ENCODE data around the gene TXLNG. TPM values are rescaled to one million over a fixed set of nuclear protein-coding genes. Genes with fewer than 3 reads are reported as not detected.
A peak's percentile ranks its signal among the peaks of the same experiment; 100 is the strongest.

The TXLNG gene
- total and polyA plus RNA-seq, 7 experiments from 2014 or later: 11.9 to 23.1 (median 17.3) TPM

GRCh38 chrX:16874458-16875095 is 88.3 kb downstream of the TXLNG start:
- DNase-seq: no peak
- no peak for ATAC-seq
- intact Hi-C loops (cut with micrococcal nuclease): loop anchor here (10.0 kb wide), 2 partner anchors 860 to 1540 kb away; partner anchors contain the start of genes PIGA (in 1 of the 2) and SCML1 (in 1 of the 2)
- H3K9me3 ChIP-seq (ENCODE audit: control insufficient read depth in 2 of 3, low read length in 3 of 3): no peaks in the 10 kb centered on the region
- H3K4me1 ChIP-seq (ENCODE audit: control insufficient read depth in 2 of 2, insufficient read depth in 2 of 2, low read length in 2 of 2): peaks cover 0 to 7% of the 10 kb centered on the region in 2 donors
- H3K4me3 ChIP-seq (ENCODE audit: low read length): no peak overlapping the region
- Mint-ChIP-seq H3K27ac (no peak overlapping the region), H3K4me3 (no peak overlapping the region), H3K36me3 (no peaks in the 10 kb centered on the region), H3K4me1 (peaks cover 0 to 14% (median 8%) of the 10 kb centered on the region in 7 donors), H3K27me3 (peaks cover 0 to 37% (median 0%) of the 10 kb centered on the region in 5 donors), H3K9me3 (no peaks in the 10 kb centered on the region)
- H3K36me3 ChIP-seq (ENCODE audit: control insufficient read depth in 2 of 3, insufficient read depth in 3 of 3, low read length in 3 of 3): peaks cover 0 to 3% (median 0%) of the 10 kb centered on the region in 3 experiments
- POLR2A ChIA-PET: interaction anchor here (0.5 to 0.6 kb wide), 2 partner anchors 355 to 2000 kb away, joined by 3 read pairs; no protein-coding TSS in a partner anchor
- no peak overlapping the region for H3K27ac ChIP-seq (ENCODE audit: low read depth, low read length)
- H3K27me3 ChIP-seq (ENCODE audit: control insufficient read depth in 2 of 2, insufficient read depth in 2 of 2, low read length in 2 of 2): no peaks in the 10 kb centered on the region
- CTCF ChIA-PET: no interaction called here

- DNase-seq: no peak
- Mint-ChIP-seq H3K36me3 (no peaks in the 10 kb centered on the region), H3K27ac (no peak overlapping the region), H3K27me3 (peaks cover 0 to 41% (median 0%) of the 10 kb centered on the region in 5 donors), H3K9me3 (no peaks in the 10 kb centered on the region), H3K4me1 (peaks cover 0 to 2% (median under 1%) of the 10 kb centered on the region in 7 donors), H3K4me3 (no peak overlapping the region)
- no peak overlapping the region for H3K27ac ChIP-seq (ENCODE audit: low read depth, low read length)
- H3K27me3 ChIP-seq (ENCODE audit: control insufficient read depth in 2 of 2, insufficient read depth in 2 of 2, low read length in 2 of 2): no peaks in the 10 kb centered on the region
- no peaks in the 10 kb centered on the region for H3K9me3 ChIP-seq (ENCODE audit: control insufficient read depth in 2 of 3, low read length in 3 of 3)
- no peak overlapping the region for H3K4me3 ChIP-seq (ENCODE audit: low read length)
- no peak for ATAC-seq
- H3K4me1 ChIP-seq (ENCODE audit: control insufficient read depth in 2 of 2, insufficient read depth in 2 of 2, low read length in 2 of 2): no peaks in the 10 kb centered on the region
- H3K36me3 ChIP-seq (ENCODE audit: control insufficient read depth in 2 of 3, insufficient read depth in 3 of 3, low read length in 3 of 3): no peaks in the 10 kb centered on the region
- ChIA-PET POLR2A (no interaction called here), CTCF (no interaction called here)
- intact Hi-C loops (cut with micrococcal nuclease): loop anchor here (10.0 kb wide), 2 partner anchors 858 to 1542 kb away; partner anchors contain the start of genes PIGA (in 1 of the 2) and SCML1 (in 1 of the 2)
Measured at GRCh38 chrX:16876696-16877095, 90.4 kb downstream of the TXLNG start.

GRCh38 chrX:16882169-16882568 is 95.9 kb downstream of the TXLNG start:
- H3K4me1 ChIP-seq (ENCODE audit: control insufficient read depth in 2 of 2, insufficient read depth in 2 of 2, low read length in 2 of 2): no peaks in the 10 kb centered on the region
- peaks cover 0 to 19% (median 0%) of the 10 kb centered on the region in 5 donors for H3K27me3 Mint-ChIP-seq
- H3K4me3 ChIP-seq (ENCODE audit: low read length): peak overlapping the region; percentile 11
- DNase-seq (no peak), ATAC-seq (peak; percentile 40)
- CTCF ChIA-PET: interaction anchor here (0.7 to 2.8 kb wide), 7 partner anchors 9 to 165 kb away, joined by 3 to 16 read pairs (median 5); no protein-coding TSS in a partner anchor
- peaks cover 0 to 2% (median 0%) of the 10 kb centered on the region in 11 donors for H3K9me3 Mint-ChIP-seq
- H3K4me1 Mint-ChIP-seq: peaks cover 0 to 10% (median 4%) of the 10 kb centered on the region in 7 donors
- peak overlapping the region in 1 of 9 donors; percentile 47 for H3K27ac Mint-ChIP-seq
- POLR2A ChIA-PET: interaction anchor here (0.9 to 2.3 kb wide), 5 partner anchors 8 to 14 kb away, joined by 3 to 17 read pairs (median 7); partner anchors contain the start of gene RBBP7
- no peaks in the 10 kb centered on the region for H3K36me3 ChIP-seq (ENCODE audit: control insufficient read depth in 2 of 3, insufficient read depth in 3 of 3, low read length in 3 of 3)
- intact Hi-C loops (cut with micrococcal nuclease): loop anchor here (2.0 kb wide), 2 partner anchors 55 to 65 kb away; partner anchors contain the start of gene REPS2 (in 2 of the 2)
- H3K27ac ChIP-seq (ENCODE audit: low read depth, low read length): no peak overlapping the region
- H3K4me3 Mint-ChIP-seq: peak overlapping the region; percentile 66 to 82 (median 78)
- H3K27me3 ChIP-seq (ENCODE audit: control insufficient read depth in 2 of 2, insufficient read depth in 2 of 2, low read length in 2 of 2): no peaks in the 10 kb centered on the region
- H3K36me3 Mint-ChIP-seq: no peaks in the 10 kb centered on the region
- H3K9me3 ChIP-seq (ENCODE audit: control insufficient read depth in 2 of 3, low read length in 3 of 3): no peaks in the 10 kb centered on the region

- no peaks in the 10 kb centered on the region for H3K9me3 ChIP-seq (ENCODE audit: control insufficient read depth in 2 of 3, low read length in 3 of 3)
- H3K27ac ChIP-seq (ENCODE audit: low read depth, low read length): peak overlapping the region; percentile 60
- peak; percentile 86 for ATAC-seq
- CTCF ChIA-PET: interaction anchor here (0.6 to 2.8 kb wide), 10 partner anchors 9 to 164 kb away, joined by 3 to 16 read pairs (median 4); no protein-coding TSS in a partner anchor
- Mint-ChIP-seq H3K4me1 (peaks cover 0 to 10% (median 4%) of the 10 kb centered on the region in 7 donors), H3K4me3 (peak overlapping the region; percentile 73 to 82 (median 78)), H3K27me3 (peaks cover 0 to 12% (median 0%) of the 10 kb centered on the region in 5 donors), H3K36me3 (no peaks in the 10 kb centered on the region), H3K9me3 (peaks cover 0 to 2% (median 0%) of the 10 kb centered on the region in 11 donors), H3K27ac (peak overlapping the region in 7 of 9 donors; percentile 31 to 88 (median 67))
- intact Hi-C loops (cut with micrococcal nuclease): loop anchor here (1.0 to 2.0 kb wide), 5 partner anchors 9 to 163 kb away; partner anchors contain the start of genes RBBP7 (in 2 of the 2) and REPS2 (in 2 of the 2)
- no peaks in the 10 kb centered on the region for H3K4me1 ChIP-seq (ENCODE audit: control insufficient read depth in 2 of 2, insufficient read depth in 2 of 2, low read length in 2 of 2)
- peak overlapping the region; percentile 74 for H3K4me3 ChIP-seq (ENCODE audit: low read length)
- no peaks in the 10 kb centered on the region for H3K27me3 ChIP-seq (ENCODE audit: control insufficient read depth in 2 of 2, insufficient read depth in 2 of 2, low read length in 2 of 2)
- peak; percentile 32 to 64 (median 57) for DNase-seq
- H3K36me3 ChIP-seq (ENCODE audit: control insufficient read depth in 2 of 3, insufficient read depth in 3 of 3, low read length in 3 of 3): no peaks in the 10 kb centered on the region
- POLR2A ChIA-PET: interaction anchor here (0.9 to 2.3 kb wide), 5 partner anchors 7 to 15 kb away, joined by 3 to 17 read pairs (median 7); partner anchors contain the start of gene RBBP7
Measured at GRCh38 chrX:16882702-16883486, 96.6 kb downstream of the TXLNG start.

GRCh38 chrX:16883487-16883804 is 97.2 kb downstream of the TXLNG start:
- POLR2A ChIA-PET: interaction anchor here (2.0 to 2.3 kb wide), 3 partner anchors 9 to 13 kb away, joined by 7 to 17 read pairs (median 9); partner anchors contain the start of gene RBBP7
- H3K27ac ChIP-seq (ENCODE audit: low read depth, low read length): no peak overlapping the region
- CTCF ChIA-PET: interaction anchor here (0.6 to 2.8 kb wide), 8 partner anchors 9 to 164 kb away, joined by 3 to 16 read pairs (median 4); no protein-coding TSS in a partner anchor
- H3K9me3 ChIP-seq (ENCODE audit: control insufficient read depth in 2 of 3, low read length in 3 of 3): no peaks in the 10 kb centered on the region
- no peaks in the 10 kb centered on the region for H3K4me1 ChIP-seq (ENCODE audit: control insufficient read depth in 2 of 2, insufficient read depth in 2 of 2, low read length in 2 of 2)
- Mint-ChIP-seq H3K27ac (no peak overlapping the region), H3K4me3 (peak overlapping the region in 5 of 10 donors; percentile 75 to 82 (median 78)), H3K36me3 (no peaks in the 10 kb centered on the region), H3K4me1 (peaks cover 0 to 12% (median 4%) of the 10 kb centered on the region in 7 donors), H3K27me3 (peaks cover 0 to 9% (median 0%) of the 10 kb centered on the region in 5 donors), H3K9me3 (peaks cover 0 to 2% (median 0%) of the 10 kb centered on the region in 11 donors)
- no peaks in the 10 kb centered on the region for H3K36me3 ChIP-seq (ENCODE audit: control insufficient read depth in 2 of 3, insufficient read depth in 3 of 3, low read length in 3 of 3)
- no peak for ATAC-seq
- intact Hi-C loops (cut with micrococcal nuclease): loop anchor here (1.0 to 2.0 kb wide), 5 partner anchors 9 to 163 kb away; partner anchors contain the start of genes RBBP7 (in 2 of the 2) and REPS2 (in 2 of the 2)
- no peak for DNase-seq
- no peak overlapping the region for H3K4me3 ChIP-seq (ENCODE audit: low read length)
- no peaks in the 10 kb centered on the region for H3K27me3 ChIP-seq (ENCODE audit: control insufficient read depth in 2 of 2, insufficient read depth in 2 of 2, low read length in 2 of 2)

- no peaks in the 10 kb centered on the region for H3K9me3 ChIP-seq (ENCODE audit: control insufficient read depth in 2 of 3, low read length in 3 of 3)
- H3K27ac Mint-ChIP-seq: peak overlapping the region in 1 of 9 donors; percentile 38
- ATAC-seq (no peak), DNase-seq (no peak)
- H3K4me1 Mint-ChIP-seq: peaks cover 5 to 22% (median 13%) of the 10 kb centered on the region in 7 donors
- H3K4me3 Mint-ChIP-seq: no peak overlapping the region
- no peak overlapping the region for H3K27ac ChIP-seq (ENCODE audit: low read depth, low read length)
- H3K9me3 Mint-ChIP-seq: peaks cover 0 to 2% (median 0%) of the 10 kb centered on the region in 11 donors
- intact Hi-C loops (cut with micrococcal nuclease): no loop called here
- no peak overlapping the region for H3K4me3 ChIP-seq (ENCODE audit: low read length)
- peaks cover 0 to 15% (median 0%) of the 10 kb centered on the region in 5 donors for H3K27me3 Mint-ChIP-seq
- peaks cover 0 to 8% of the 10 kb centered on the region in 2 donors for H3K4me1 ChIP-seq (ENCODE audit: control insufficient read depth in 2 of 2, insufficient read depth in 2 of 2, low read length in 2 of 2)
- POLR2A ChIA-PET: no interaction called here
- H3K36me3 ChIP-seq (ENCODE audit: control insufficient read depth in 2 of 3, insufficient read depth in 3 of 3, low read length in 3 of 3): no peaks in the 10 kb centered on the region
- CTCF ChIA-PET: interaction anchor here (0.8 to 1.0 kb wide), 2 partner anchors 18 to 161 kb away, joined by 3 read pairs; no protein-coding TSS in a partner anchor
- no peaks in the 10 kb centered on the region for H3K27me3 ChIP-seq (ENCODE audit: control insufficient read depth in 2 of 2, insufficient read depth in 2 of 2, low read length in 2 of 2)
- H3K36me3 Mint-ChIP-seq: no peaks in the 10 kb centered on the region
Measured at GRCh38 chrX:16885628-16886027, 99.4 kb downstream of the TXLNG start.

Measured in naive thymus-derived CD4-positive, alpha-beta T cell (primary cell).